Stimulated activated CD8-positive, alpha-beta memory T cell treated with anti-CD3 and anti-CD28 coated beads, Interleukin-4, amount 100 ng/mL, for 1 hour (primary cell): ENCODE measurements around the gene PKDREJ.
"Not testable (repeated sequence)": the region's sequence is repeated elsewhere in the genome, so short reads cannot be mapped to it uniquely, and the experiment has no call there.

Experiments used
- DNase-seq, 2 donors: peaks; one replicate each; pipeline ENCODE4 v3.0.0-alpha.2; 2020; ENCODE audit warnings: low read depth in 2 of 2, low spot score in 1 of 2

Gene PKDREJ

GRCh38 chr22:46269564-46269963 is 6.4 kb upstream of the PKDREJ start:
- DNase-seq = no peak

- no peak for DNase-seq
Measured at GRCh38 chr22:46267431-46268279, 4.5 kb upstream of the PKDREJ start, which contains the start of gene TTC38. TSS of gene TTC38 (plus strand) at chr22:46268008. CDS start at chr22:46268040, 32 bp downstream.

GRCh38 chr22:46265627-46266026 is 2.5 kb upstream of the PKDREJ start:
- not testable (repeated sequence) for DNase-seq

- DNase-seq = not testable (repeated sequence)
Measured at GRCh38 chr22:46264520-46264919, 1.4 kb upstream of the PKDREJ start.

GRCh38 chr22:46262449-46263215 is 511 bp downstream of the PKDREJ start:
- DNase-seq = no peak

GRCh38 chr22:46260038-46260437 is 3.1 kb downstream of the PKDREJ start:
- no peak for DNase-seq

GRCh38 chr22:46259374-46259773 is 3.8 kb downstream of the PKDREJ start:
- no peak for DNase-seq

- DNase-seq = no peak
Measured at GRCh38 chr22:46256358-46256958, 6.7 kb downstream of the PKDREJ start.

GRCh38 chr22:46251816-46252380 is 11.2 kb downstream of the PKDREJ start:
- no peak for DNase-seq

- DNase-seq = no peak
Measured at GRCh38 chr22:46251266-46251665, 11.9 kb downstream of the PKDREJ start.

GRCh38 chr22:46250783-46251125 is 12.4 kb downstream of the PKDREJ start:
- DNase-seq = no peak

- DNase-seq = peak; percentile 82 to 84
Measured at GRCh38 chr22:46250035-46250782, 12.9 kb downstream of the PKDREJ start, which contains the start of gene CDPF1. TSS of gene CDPF1 (minus strand) at chr22:46250293. CDS start at chr22:46248284, 2,009 bp downstream.

GRCh38 chr22:46247443-46247975 is 15.6 kb downstream of the PKDREJ start:
- no peak for DNase-seq

GRCh38 chr22:46246178-46246577 is 17.0 kb downstream of the PKDREJ start:
- no peak for DNase-seq

GRCh38 chr22:46245511-46245910 is 17.6 kb downstream of the PKDREJ start:
- no peak for DNase-seq

GRCh38 chr22:46244771-46245170 is 18.4 kb downstream of the PKDREJ start:
- no peak for DNase-seq

- DNase-seq = no peak
Measured at GRCh38 chr22:46242076-46242475, 21.1 kb downstream of the PKDREJ start.

GRCh38 chr22:46241396-46242007 is 21.6 kb downstream of the PKDREJ start:
- DNase-seq = no peak

GRCh38 chr22:46240907-46241306 is 22.2 kb downstream of the PKDREJ start:
- no peak for DNase-seq

- no peak for DNase-seq
Measured at GRCh38 chr22:46240506-46240905, 22.6 kb downstream of the PKDREJ start.
